SK-MEL-5 (cell line): ENCODE results near the gene EFCC1. TPM values are rescaled to one million over a fixed set of nuclear protein-coding genes. Genes with fewer than 3 reads are reported as not detected.

Experiments used
- DNase-seq: peaks from one replicate; pipeline ENCODE4 v3.0.0-alpha.2; 2016; ENCODE audit warnings: low read depth, low spot score
- in situ Hi-C: cut with HindIII; loops from 2 replicates; pipeline ENCODE4 v1.10.0; 2016; ENCODE audit warnings: low sequenced_read_pairs, high pct_unique_total_duplicates, low pct_unique_long_range_greater_than_20kb
- polyA plus RNA-seq, 2 experiments: library from polyadenylated mRNA; depleted of rRNA; stranded (reverse); fragments of >200 nt; gene quantifications; 2 replicates each; pipeline ENCODE4 v1.2.3, GENCODE V29; 2015
- total RNA-seq: library from RNA; depleted of rRNA; stranded (reverse); fragments of >200 nt; shearing (Covaris generic); gene quantifications from 2 replicates; pipeline ENCODE4 v1.2.3, GENCODE V29; 2014; rRNA removed

EFCC1 gene, protein sequence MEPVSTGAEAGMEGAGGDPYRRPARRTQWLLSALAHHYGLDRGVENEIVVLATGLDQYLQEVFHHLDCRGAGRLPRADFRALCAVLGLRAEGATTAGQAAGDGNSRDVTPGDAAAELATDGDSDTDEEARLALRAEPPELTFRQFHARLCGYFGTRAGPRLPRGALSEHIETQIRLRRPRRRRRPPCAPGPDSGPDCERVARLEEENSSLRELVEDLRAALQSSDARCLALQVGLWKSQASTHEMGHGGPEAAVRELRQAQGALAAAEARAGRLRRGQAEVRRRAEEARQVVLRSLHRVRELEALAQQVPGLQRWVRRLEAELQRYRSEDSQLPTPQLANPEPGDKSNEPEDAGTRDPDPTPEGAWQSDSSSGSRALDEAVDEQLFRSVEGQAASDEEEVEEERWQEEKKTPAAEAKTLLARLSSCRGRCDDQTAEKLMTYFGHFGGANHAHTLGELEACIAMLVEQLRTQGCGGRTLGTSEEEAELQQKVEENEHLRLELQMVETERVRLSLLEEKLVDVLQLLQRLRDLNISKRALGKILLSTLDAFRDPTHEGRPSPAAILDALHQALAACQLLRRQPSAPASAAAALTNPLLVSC
- 0.16 and 0.40 TPM in 2 replicates for total RNA-seq
- polyA plus RNA-seq (2015; cell fraction: cytosol; rRNA removed): 0.64 TPM in 1 of 2 replicates, not detected in the other
- polyA plus RNA-seq (2015; cell fraction: nucleus; rRNA removed): 1.5 TPM in 1 of 2 replicates, not detected in the other

DNA sequence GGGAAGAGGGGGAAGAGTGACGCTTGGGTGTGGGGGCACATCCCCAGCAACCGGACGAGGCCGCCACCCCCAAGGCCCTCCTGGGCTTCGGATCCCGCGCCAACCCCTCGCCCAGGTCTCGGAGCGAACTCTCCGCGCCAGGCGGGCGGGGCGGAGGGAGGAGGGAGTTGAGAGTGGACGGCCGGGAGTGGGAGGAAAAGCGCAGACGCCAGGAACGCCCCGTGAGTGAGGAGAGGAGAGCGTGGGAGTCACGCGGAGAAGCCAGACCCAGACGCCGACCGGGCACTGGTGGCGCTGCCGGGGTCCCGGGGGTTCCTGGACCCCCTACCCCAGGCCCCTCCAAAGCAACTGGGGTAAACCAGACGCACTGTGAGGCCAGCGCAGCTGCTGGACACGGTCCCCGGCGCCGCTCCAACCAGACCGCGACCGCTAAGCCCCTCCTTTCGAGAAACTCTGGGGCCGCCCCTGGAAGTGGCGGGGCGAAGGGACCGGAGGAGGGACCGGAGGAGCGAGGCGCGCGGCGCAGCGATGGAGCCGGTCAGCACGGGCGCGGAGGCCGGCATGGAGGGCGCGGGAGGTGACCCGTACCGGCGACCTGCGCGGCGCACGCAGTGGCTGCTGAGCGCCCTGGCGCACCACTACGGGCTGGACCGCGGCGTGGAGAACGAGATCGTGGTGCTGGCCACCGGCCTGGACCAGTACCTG is at the start of gene EFCC1:
EFCC1 (plus strand) TSS at position 204 of the 705 bp plus-strand sequence; CDS start at position 529, 325 bp downstream.
- peak; percentile 37 for DNase-seq
- in situ Hi-C loops: no loop called here

DNA sequence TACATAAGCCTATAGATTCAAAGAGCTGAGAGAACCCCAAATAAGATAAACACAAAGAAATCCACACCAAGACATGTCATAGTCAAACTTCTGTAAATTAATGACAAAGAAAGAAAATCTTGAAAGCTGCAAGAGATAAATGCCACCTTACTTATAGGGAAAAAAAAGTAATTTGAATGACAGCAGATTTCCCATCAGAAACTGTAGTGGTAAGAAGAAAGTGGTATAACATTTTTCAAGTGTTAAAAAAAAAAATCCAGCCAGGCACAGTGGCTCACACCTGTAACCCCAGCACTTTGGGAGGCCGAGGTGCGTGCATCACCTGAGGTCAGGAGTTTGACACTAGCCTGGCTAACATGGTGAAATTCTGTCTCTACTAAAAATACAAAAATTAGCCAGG is 44.7 kb upstream of the EFCC1 start:
- in situ Hi-C loops: no loop called here
- DNase-seq: no peak

DNA sequence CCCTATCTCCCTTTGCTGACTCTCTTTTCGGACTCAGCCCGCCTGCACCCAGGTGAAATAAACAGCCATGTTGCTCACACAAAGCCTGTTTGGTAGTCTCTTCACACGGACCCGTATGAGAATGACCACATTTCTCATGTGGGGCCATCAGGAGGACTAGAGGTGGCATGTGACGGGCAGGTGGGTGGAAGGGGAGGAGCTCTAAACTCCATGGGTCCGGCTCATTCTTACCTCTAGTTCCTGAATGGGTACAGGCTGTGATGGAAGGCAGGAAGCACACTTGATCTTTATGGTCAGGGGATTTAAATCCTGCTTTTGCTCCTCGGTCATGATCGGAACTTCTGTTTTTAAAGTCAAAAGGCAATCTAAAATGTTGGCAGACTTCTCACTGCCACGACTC is 35.8 kb upstream of the EFCC1 start:
- in situ Hi-C loops: no loop called here
- no peak for DNase-seq

DNA sequence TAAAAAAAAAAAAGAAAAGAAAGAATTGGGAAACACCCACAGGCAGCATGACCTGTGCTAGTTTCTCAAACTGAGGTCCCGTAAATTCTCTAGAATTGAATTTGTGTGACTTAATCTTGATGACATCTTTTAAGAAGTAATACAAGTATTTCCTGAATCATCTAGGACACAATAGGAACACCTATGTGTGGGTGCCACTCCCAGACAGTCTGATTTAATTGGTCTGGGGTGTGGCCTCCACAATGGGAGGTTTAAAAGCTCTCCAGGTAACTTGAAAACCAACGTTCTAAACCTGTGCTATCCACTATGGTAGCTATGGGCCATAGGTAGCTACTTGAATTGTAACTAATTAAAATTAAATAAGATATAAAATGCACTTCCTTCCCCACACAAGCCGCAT is 35.3 kb upstream of the EFCC1 start:
- DNase-seq: no peak
- in situ Hi-C loops: no loop called here

DNA sequence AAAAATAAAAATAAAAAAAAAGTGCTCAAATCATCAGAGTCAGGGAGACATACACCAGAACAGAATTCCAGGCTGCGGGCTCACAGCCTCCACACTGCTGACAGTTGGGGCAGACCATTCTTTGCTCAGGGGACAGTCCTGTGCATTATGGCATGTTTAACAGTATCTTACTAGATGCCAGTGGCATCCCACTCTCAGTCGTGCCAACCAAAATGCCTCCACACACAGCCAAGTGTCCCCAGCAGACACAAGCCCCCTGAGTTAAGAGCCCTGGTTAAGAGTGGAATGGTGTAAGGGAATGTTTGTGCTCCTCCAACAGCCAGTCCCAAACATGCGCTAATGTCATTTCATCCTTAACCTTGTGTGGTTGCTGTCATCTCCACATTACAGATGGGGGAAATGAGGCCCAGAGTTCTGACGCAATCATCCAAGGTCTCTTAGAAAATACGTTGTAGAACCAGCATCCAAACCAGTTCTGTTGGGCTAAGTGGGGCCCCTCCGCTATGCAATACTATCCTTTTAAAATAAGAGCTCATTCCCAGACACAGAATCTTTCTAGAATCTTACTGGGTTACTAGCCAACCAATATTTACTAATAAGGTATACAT is 33.3 kb upstream of the EFCC1 start:
- DNase-seq: no peak
- in situ Hi-C loops: no loop called here

DNA sequence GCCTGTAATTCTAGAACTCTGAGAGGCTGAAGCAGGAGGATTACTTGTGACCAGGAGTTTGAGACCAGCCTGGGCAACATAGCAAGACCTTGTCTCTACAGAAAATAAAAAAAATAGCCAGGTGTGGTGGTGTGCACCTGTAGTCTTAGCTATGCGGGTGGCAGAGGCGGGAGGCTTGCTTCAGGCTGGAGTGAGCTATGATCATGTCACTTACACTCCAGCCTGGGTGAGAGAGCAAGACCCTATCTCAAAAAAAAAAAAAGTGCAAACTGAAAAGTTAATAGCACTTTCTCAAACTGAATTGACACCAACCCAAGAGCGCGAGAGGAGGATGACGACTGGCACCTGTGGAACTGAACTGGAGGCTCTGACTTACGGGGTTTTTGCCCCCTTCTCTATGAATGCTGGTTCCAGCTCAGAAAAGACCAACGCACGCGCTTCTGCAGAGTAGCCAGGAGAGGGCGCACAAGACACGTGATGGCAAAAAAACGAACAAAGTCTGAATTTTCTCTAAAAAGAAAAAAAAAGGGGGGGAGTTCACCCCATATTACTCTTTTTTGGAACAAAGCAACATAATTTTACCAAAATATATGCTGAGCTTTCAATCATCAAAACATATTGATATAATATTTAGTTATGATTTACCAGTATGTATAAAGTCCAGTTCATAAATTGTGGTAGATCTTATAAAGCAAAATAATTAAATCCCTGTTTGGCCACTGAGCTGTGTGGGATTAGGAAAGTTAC is 30.9 kb upstream of the EFCC1 start:
- in situ Hi-C loops: no loop called here
- DNase-seq: peak; percentile 60

DNA sequence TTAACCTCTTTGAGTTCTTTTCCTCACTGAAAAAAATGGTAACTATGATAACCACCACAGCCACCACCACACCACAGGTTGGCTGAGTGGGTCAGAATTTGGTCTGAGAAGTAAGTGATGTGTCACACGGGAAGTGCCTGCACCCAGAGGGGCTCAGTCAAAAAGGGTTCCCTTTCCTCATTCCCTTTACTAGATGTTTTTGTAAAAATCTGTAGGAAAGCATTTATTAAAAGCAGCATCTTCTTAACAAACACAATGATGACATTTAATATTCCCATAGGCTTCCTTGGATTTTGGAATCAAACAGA is 30.4 kb upstream of the EFCC1 start:
- no peak for DNase-seq
- in situ Hi-C loops: no loop called here

DNA sequence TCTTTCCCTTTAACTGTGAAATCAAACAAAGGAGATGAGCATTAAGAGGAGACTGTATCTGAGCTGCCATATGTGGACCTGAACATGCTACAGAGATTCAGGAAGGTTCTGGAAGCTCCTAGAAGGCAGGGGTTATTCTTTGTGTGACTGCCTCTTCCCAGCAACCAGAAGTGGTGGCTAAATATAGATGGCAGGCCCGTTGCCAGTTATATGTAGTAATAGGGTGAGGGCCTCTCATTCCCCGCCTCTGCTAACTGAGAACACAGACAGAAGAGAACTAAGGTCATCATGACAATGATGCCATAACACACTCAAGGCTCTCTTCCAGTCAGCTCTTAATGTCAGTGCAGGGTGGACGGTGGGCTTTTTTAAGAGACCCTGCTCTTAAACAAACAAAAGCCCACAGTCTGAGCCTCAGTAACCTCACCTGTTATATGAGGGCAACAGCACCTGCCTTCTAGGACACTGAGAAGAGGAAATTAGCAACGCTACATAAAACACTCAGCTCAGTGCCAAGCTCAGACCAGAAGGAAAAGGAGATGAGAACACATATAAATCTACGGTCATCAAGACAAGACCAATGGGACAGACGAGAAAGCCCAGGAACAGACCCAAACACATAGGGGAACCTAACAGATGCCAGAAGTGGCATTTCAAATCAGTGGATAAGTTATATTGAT is 29.5 kb upstream of the EFCC1 start:
- DNase-seq: no peak
- in situ Hi-C loops: no loop called here

DNA sequence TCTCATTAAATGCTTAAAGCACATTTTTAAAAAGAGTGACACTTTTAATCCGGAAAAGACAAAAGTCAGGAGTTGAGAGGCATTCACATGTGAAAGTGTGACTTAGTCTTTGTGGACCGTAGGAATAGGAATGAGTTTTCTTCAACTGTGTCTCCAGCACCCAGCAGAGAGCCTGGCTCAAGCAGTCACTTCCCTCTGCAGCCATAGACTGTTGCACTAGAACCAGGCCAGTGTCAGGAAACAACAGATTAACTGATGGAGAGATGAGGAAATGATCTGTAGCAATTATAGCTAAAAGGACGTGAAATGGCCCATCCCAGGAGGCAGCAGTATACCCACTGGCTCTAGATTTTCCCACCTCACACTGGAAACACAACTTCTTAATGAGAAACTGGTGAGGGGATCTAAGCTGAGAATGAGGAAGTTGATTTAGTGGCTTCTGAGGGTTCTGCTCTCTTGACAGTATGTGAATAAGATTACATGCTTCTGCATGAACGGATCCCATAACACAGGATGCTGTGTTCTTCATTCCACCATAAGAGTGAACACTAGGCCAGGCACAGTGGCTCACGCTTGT is 27.0 kb upstream of the EFCC1 start:
- in situ Hi-C loops: no loop called here
- no peak for DNase-seq

DNA sequence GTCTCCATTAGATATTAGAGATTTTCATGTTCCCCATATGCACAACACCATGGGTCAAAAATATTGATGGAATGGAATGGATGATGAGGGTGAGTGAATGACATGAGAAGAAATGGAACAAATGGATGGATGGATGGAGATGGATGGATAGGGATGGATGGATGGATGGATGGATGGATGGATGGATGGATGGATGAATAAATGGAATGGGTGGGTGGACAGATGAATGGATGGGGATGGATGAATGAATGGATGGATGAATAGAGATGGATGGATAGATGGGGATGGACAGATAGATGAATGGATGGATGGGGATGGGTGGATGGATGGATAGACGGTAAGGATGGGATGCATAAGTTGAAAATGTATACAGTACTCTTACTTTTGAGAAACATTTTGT is 25.8 kb upstream of the EFCC1 start:
- no peak for DNase-seq
- in situ Hi-C loops: no loop called here

DNA sequence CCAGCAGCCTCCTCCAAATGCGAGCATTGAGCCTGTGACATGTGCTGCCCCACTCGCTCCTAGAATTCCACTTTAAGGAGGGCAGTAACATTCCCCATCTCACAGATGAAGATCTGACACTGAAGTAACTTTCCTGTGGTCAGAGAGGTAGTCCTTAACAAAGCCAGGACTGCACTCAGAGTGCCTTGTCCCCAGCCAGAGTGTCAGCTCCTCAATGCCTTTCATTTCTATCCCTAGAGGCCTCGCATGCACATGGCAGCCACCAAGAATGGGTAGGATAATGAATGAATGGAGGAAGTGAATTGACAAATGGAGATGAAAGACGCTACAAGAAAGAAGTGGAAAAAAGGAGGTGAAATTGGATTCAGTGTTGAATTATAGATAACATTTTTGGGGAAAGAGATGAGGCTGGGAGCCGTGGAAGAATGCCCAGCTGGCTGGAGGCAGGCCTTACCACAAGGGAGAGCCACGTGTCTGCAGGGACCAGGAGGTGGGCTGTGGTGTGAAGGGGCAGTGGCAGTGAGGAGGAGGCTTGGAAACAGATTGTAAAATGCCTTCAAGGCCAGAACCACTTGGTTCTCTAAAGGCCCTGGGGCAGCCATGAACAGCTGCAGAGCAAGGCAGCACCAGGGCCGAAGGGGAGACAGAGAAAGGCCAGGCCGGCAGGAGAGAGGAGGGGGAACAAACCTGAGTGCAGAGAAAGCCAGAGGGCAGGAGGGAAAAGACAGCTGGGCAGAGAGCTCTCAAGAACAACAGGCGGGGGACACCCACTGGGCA is 17.6 kb upstream of the EFCC1 start:
- no peak for DNase-seq
- in situ Hi-C loops: no loop called here

DNA sequence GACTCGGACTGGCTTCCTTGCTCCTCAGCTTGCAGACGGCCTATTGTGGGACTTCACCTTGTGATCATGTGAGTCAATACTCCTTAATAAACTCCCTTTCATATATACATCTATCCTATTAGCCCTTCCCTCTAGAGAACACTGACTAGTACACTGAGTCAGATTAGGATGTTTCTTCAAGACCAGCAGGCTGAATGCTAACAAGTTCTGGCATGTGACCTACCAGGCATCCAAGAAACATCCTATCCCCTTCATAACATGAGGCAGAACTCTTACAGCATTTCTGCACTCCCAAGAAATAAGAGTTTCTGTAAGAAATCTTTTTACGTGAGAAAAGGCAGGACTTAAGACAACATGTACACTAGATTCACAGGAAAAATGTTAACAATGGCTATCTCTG is 16.5 kb upstream of the EFCC1 start:
- no peak for DNase-seq
- in situ Hi-C loops: no loop called here

DNA sequence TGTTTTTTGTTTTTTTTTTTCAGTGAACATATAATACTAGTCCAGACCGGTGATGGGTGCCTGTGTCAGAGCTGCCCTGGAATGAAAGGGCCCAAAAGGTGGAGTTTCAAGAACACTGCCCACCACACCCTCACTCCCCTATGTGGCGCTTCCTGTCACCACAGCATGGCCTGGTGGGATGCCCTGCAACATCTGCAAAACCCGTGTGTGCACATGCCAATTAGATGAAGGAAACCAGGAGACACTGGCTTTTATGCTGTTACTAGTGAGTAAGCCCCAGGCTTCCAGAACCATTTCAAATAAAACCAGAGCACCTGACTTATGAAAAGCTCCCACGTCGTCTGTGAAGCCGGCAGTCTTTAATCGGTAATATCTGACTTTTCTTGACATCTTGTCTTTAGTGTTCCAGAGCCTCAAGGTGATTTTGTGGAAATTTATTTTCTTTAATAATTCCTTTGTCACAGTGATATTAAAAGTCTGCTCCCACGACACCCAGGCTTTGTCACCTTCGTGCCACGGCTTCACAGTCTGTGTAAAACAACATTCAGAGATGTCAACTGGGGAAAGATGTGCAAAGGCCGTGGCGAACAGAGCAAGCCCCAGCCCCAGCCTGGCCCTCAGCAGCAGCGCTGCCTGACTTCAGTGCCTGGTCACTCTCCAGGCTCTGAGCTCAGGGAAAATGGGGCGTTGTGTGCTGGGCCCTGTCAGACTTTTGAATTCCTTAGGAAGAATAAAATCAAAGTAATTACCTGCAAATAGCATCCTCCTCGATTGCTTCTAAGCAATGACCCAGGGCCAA is 13.6 kb upstream of the EFCC1 start:
- no peak for DNase-seq
- in situ Hi-C loops: no loop called here

DNA sequence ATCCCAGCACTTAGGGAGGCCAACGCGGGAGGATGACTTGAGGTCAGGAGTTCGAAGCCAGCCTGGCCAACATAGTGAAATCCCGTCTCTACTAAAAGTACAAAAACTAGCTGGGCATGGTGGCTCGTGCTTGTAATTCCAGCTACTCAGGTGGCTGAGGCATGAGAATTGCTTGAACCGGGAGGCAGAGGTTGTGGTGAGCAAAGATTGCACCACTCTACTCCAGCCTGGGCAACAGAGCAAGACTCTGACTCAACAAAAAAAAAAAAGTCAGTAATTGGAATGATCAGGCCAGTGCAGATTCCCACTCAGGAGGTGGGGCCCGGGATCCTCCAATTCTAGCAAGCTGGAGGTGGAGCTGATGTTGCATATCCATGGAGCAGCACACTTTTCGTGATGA is 12.8 kb upstream of the EFCC1 start:
- in situ Hi-C loops: no loop called here
- DNase-seq: no peak

DNA sequence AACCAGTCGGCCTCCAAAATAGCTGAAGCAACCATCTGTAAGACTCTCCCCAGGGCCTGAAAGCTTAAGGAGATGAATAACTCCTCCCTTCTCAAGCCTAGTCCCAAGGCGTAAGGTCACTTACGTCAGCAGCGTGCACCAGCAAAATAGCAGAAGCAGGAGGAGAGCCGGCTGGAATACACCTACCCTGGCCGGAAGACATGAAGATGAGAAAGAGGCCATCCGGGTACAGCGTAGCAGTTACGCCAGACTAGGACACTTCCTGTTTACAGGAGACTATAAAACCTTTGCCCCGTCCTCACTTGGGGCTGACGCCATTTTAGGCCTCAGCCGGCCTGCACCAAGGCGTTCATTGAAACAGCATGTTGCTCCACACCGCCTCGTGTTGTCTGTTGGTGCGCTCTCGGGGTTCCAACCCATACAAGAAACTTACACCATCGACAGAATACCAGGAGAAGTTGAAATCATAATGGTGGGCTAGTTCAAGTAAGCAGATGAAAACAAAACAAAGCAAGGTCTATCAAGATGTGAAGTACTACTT is 9.7 kb upstream of the EFCC1 start:
- no peak for DNase-seq
- in situ Hi-C loops: loop anchor here (10.0 kb wide), 1 partner anchor 133 kb away; the partner anchor contains the start of gene RAB43
